ENCODE data around the gene LSM10.
A peak's percentile ranks its signal among the peaks of the same experiment; 100 is the strongest.

Gene LSM10

GRCh38 chr1:36397378-36398230 lies at the start of gene LSM10:
TSS of gene LSM10 (minus strand) at chr1:36397908. CDS start at chr1:36394129, 3,779 bp downstream.
- peak; percentile 95 for DNase-seq (ENCODE audit: low read depth)
- no peak for TF ChIP-seq CTCF (IDR thresholded peaks at IDR 0.05; ENCODE audit: insufficient read depth, low read depth, low read length, missing control alignments)
- peak within 1 kb of the TSS; percentile 91 for H3K4me3 ChIP-seq (ENCODE audit: low read depth, low read length)

GRCh38 chr1:36447450-36447849 lies 49.7 kb upstream of the LSM10 start:
- H3K4me3 ChIP-seq (ENCODE audit: low read depth, low read length): no peak overlapping the region
- no peak for DNase-seq (ENCODE audit: low read depth)
- no peak for TF ChIP-seq CTCF (IDR thresholded peaks at IDR 0.05; ENCODE audit: insufficient read depth, low read depth, low read length, missing control alignments)

- no peak for DNase-seq (ENCODE audit: low read depth)
- H3K4me3 ChIP-seq (ENCODE audit: low read depth, low read length): no peak overlapping the region
- TF ChIP-seq CTCF (IDR thresholded peaks at IDR 0.05; ENCODE audit: insufficient read depth, low read depth, low read length, missing control alignments): no peak
Measured at GRCh38 chr1:36446746-36447145, 49.0 kb upstream of the LSM10 start.

- DNase-seq (ENCODE audit: low read depth): peak; percentile 26
- no peak overlapping the region for H3K4me3 ChIP-seq (ENCODE audit: low read depth, low read length)
- TF ChIP-seq CTCF (IDR thresholded peaks at IDR 0.05; ENCODE audit: insufficient read depth, low read depth, low read length, missing control alignments): peak; percentile 32
Measured at GRCh38 chr1:36446271-36446670, 48.6 kb upstream of the LSM10 start.

GRCh38 chr1:36443297-36443696 lies 45.6 kb upstream of the LSM10 start:
- TF ChIP-seq CTCF (IDR thresholded peaks at IDR 0.05; ENCODE audit: insufficient read depth, low read depth, low read length, missing control alignments): no peak
- no peak for DNase-seq (ENCODE audit: low read depth)
- H3K4me3 ChIP-seq (ENCODE audit: low read depth, low read length): no peak overlapping the region

GRCh38 chr1:36442337-36442736 lies 44.6 kb upstream of the LSM10 start:
- no peak overlapping the region for H3K4me3 ChIP-seq (ENCODE audit: low read depth, low read length)
- TF ChIP-seq CTCF (IDR thresholded peaks at IDR 0.05; ENCODE audit: insufficient read depth, low read depth, low read length, missing control alignments): no peak
- DNase-seq (ENCODE audit: low read depth): no peak

- TF ChIP-seq CTCF (IDR thresholded peaks at IDR 0.05; ENCODE audit: insufficient read depth, low read depth, low read length, missing control alignments): no peak
- H3K4me3 ChIP-seq (ENCODE audit: low read depth, low read length): no peak overlapping the region
- no peak for DNase-seq (ENCODE audit: low read depth)
Measured at GRCh38 chr1:36440646-36441045, 42.9 kb upstream of the LSM10 start.
